ENCODE measurements around the gene CRB3. TPM values are rescaled to one million over a fixed set of nuclear protein-coding genes. Genes with fewer than 3 reads are reported as not detected.
A peak's percentile ranks its signal among the peaks of the same experiment; 100 is the strongest.

The CRB3 gene
- total and polyA plus RNA-seq, 2 of the 13 experiments (the other 11 are each of a cell fraction or from before 2014, with no cell fraction given), result 10.6 to 25.6 TPM

DNA sequence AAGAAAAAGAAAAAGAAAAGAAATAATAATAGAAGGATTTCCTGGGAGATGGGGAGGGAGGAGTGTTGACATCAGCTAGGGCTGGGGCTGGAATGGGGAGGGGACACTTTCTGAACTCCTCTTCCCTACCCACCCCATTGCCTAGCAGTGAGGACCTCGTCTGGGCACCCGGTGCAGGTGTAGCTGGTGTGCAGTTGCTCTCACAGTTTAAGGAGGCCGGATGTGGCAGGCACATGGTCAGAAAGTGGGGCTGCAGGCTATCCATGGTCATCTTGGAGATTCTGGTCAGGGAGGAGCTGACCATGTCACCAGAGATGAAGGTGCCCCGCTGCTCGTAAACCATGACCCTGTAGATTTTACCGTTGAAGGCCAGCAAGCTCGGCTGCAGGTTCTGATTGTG, 46.5 kb downstream of the CRB3 start:
- H3K9me3 ChIP-seq (ENCODE audit: low read length), result no peaks in the 10 kb centered on the region
- CTCF ChIA-PET (ENCODE audit: low intra/inter-chr PET ratio, low total read pairs), result no interaction called here
- H3K79me2 ChIP-seq (ENCODE audit: insufficient read depth, low read length), result no peaks in the 10 kb centered on the region
- BruUV-seq (replicated peaks), result no TSS peak
- no peak overlapping the region; a peak in 1 of 6 replicates for H3K4me3 ChIP-seq (replicated peaks in 1 of 3; ENCODE audit: insufficient read depth in 1 of 3, low read depth in 2 of 3, low read length in 3 of 3)
- DNase-seq (ENCODE audit: low spot score) (no peak), FAIRE-seq (no peak), ATAC-seq (no peak)
- H3K27me3 ChIP-seq (ENCODE audit: control insufficient read depth in 1 of 2, insufficient read depth in 2 of 2, low read length in 2 of 2), result no peaks in the 10 kb centered on the region
- H3K36me3 ChIP-seq (replicated peaks in 1 of 2; ENCODE audit: control insufficient read depth in 1 of 2, insufficient read depth in 2 of 2, low read length in 2 of 2), result no peaks in the 10 kb centered on the region
- TF ChIP-seq ZNF687 (CRISPR knock-in tag; IDR thresholded peaks at IDR 0.05) (peak; percentile 34; the same call in 1 of the 2 replicates), ZNF780A (CRISPR knock-in tag; IDR thresholded peaks at IDR 0.05) (peak; percentile 70; the same call in 1 of the 2 replicates), ZNF251 (CRISPR knock-in tag; IDR thresholded peaks at IDR 0.05) (no peak), FOXK2 (IDR thresholded peaks at IDR 0.05) (no peak), NPAS2 (CRISPR knock-in tag; IDR thresholded peaks at IDR 0.05; ENCODE audit: borderline replicate concordance) (no peak)
- H4K20me1 ChIP-seq (ENCODE audit: insufficient read depth, low read length), result no peaks in the 10 kb centered on the region
- in situ Hi-C loops (cut with HindIII; ENCODE audit: extremely low pct_ligation_motif_present, low pct_unique_long_range_greater_than_20kb) (no loop called here), intact Hi-C loops (cut with micrococcal nuclease; ENCODE audit: unreplicated experiment) (no loop called here)
- H3K27ac ChIP-seq (ENCODE audit: extremely low read length, insufficient read depth, low read length), result no peak overlapping the region
- no peak overlapping the region for H2AFZ ChIP-seq (ENCODE audit: low read length)
- H3K4me2 ChIP-seq (ENCODE audit: low read depth, low read length), result peak overlapping the region; percentile 27; the same call in 1 of the 2 replicates
- no peak overlapping the region for H3K9ac ChIP-seq (ENCODE audit: insufficient read depth, low read depth, low read length)
- 10% methylated on average over 2 of the region's 7 CpGs for WGBS (ENCODE audit: low lambda C conversion rate)
- H3K4me1 ChIP-seq (ENCODE audit: insufficient read depth, low read length), result peaks cover 52% of the 10 kb centered on the region
- POLR2A ChIA-PET, result interaction anchor here (1.5 kb wide), 1 partner anchor 20 kb away, joined by 5 read pairs; the partner anchor contains the start of gene TNFSF9

Measured in HepG2 (cell line).